HL-60 (cell line): ENCODE results near the gene CHST11.

Source experiments
- GABPA ChIP-seq: IDR thresholded peaks from 2 replicates; pipeline ENCODE4 v1.6.1; 2012; ENCODE audit warnings: low read depth
- POLR2AphosphoS5 ChIP-seq: IDR thresholded peaks from 2 replicates; pipeline ENCODE4 v1.6.1; 2012; ENCODE audit warnings: low read depth
- TF ChIP-seq, protein P1 (sequence below): IDR thresholded peaks from one replicate; pipeline ENCODE4 v1.5.1; 2011; ENCODE audit warnings: low read length, control low read depth, inconsistent platforms; ENCODE audit not compliant: insufficient read depth

DNA sequence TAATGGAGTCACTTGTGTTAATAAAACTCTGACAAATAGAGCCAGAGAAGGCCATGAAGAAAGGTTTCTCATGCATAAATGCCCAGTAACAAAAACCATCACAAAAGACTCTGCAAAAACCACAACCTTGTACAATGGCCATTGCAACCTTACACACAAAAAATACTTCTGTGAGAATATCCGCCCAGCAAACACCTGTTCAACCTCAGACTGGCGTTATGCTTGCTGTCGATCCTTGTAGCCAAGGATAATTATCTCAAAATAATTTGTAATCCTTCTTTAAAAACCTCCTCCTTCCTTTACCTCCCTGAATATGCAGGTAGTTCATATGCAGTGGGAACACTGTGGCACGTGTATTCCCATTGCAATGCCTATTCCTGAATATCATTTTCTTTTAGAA, 344.3 kb downstream of the CHST11 start:
- TF ChIP-seq, protein P1, sequence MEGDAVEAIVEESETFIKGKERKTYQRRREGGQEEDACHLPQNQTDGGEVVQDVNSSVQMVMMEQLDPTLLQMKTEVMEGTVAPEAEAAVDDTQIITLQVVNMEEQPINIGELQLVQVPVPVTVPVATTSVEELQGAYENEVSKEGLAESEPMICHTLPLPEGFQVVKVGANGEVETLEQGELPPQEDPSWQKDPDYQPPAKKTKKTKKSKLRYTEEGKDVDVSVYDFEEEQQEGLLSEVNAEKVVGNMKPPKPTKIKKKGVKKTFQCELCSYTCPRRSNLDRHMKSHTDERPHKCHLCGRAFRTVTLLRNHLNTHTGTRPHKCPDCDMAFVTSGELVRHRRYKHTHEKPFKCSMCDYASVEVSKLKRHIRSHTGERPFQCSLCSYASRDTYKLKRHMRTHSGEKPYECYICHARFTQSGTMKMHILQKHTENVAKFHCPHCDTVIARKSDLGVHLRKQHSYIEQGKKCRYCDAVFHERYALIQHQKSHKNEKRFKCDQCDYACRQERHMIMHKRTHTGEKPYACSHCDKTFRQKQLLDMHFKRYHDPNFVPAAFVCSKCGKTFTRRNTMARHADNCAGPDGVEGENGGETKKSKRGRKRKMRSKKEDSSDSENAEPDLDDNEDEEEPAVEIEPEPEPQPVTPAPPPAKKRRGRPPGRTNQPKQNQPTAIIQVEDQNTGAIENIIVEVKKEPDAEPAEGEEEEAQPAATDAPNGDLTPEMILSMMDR, result no peak
- TF ChIP-seq POLR2AphosphoS5 (no peak), GABPA (no peak)
